HUES6 (cell line): Measurements from ENCODE around the gene PPM1E.

Source experiments
- H3K27ac ChIP-seq: 2 replicates; pipeline ENCODE4 v1.7.0; 2013; ENCODE audit warnings: low read depth, mild to moderate bottlenecking, low read length, inconsistent platforms
- H3K27me3 ChIP-seq: 2 replicates; pipeline ENCODE4 v1.6.1; 2013; ENCODE audit warnings: low read length; ENCODE audit not compliant: control insufficient read depth, insufficient read depth
- H3K36me3 ChIP-seq: 2 replicates; pipeline ENCODE4 v1.6.1; 2013; ENCODE audit warnings: low read length; ENCODE audit not compliant: control insufficient read depth, insufficient read depth
- H3K4me1 ChIP-seq: 2 replicates; pipeline ENCODE4 v1.6.1; 2013; ENCODE audit warnings: low read length; ENCODE audit not compliant: control insufficient read depth, insufficient read depth
- H3K4me3 ChIP-seq: 2 replicates; pipeline ENCODE4 v1.5.1; 2013; ENCODE audit warnings: low read depth, low read length
- H3K9ac ChIP-seq: one replicate; pipeline ENCODE4 v1.6.1; 2013; ENCODE audit warnings: mild to moderate bottlenecking, low read length
- H3K9me3 ChIP-seq: 2 replicates; pipeline ENCODE4 v1.6.1; 2013; ENCODE audit warnings: low read depth, low read length; ENCODE audit not compliant: control insufficient read depth, insufficient read depth

The PPM1E gene

DNA sequence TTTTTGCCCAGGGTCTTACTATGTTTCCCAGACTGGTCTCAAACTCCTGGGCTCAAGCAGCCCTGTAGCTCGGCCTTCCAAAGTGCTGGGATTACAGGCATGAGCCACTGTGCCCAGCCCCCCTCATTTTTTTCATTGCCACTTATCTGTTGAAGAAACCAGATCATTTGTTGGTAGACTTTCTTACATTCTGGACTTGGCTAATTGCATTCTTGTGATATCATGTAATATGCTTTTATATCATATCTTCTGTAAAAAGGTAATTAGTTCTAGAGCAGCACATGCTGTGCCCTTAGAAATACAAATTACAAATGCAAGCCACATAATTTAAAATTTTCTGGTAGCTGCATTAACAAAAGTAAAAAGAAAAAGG, 53.9 kb downstream of the PPM1E start:
- no peaks in the 10 kb centered on the region for H3K4me1 ChIP-seq
- no peak overlapping the region for H3K27ac ChIP-seq
- H3K27me3 ChIP-seq = no peaks in the 10 kb centered on the region
- no peaks in the 10 kb centered on the region for H3K36me3 ChIP-seq
- H3K4me3 ChIP-seq = no peak overlapping the region
- H3K9me3 ChIP-seq = no peaks in the 10 kb centered on the region
- no peak overlapping the region for H3K9ac ChIP-seq

DNA sequence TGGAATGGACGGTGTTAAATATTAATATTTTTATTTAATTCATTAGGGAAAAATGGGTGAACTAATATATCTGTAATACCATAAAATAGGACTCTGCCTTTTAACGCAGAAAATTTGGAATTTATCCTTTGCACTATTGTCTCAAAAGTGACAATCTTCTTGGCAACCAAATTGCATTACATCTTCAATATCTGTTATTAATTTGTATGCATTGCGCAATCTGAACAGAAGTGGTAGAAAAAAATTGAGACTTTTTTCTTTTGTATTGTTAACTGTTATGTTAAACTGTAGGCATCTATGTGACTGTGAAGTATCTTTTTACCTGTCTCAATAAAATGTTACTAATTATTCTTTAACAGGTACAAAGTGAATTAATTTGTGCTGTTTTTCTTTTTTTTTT, 55.6 kb downstream of the PPM1E start:
- H3K4me1 ChIP-seq = no peaks in the 10 kb centered on the region
- no peaks in the 10 kb centered on the region for H3K36me3 ChIP-seq
- H3K9ac ChIP-seq = no peak overlapping the region
- no peak overlapping the region for H3K27ac ChIP-seq
- H3K4me3 ChIP-seq = no peak overlapping the region
- H3K27me3 ChIP-seq = no peaks in the 10 kb centered on the region
- no peaks in the 10 kb centered on the region for H3K9me3 ChIP-seq

DNA sequence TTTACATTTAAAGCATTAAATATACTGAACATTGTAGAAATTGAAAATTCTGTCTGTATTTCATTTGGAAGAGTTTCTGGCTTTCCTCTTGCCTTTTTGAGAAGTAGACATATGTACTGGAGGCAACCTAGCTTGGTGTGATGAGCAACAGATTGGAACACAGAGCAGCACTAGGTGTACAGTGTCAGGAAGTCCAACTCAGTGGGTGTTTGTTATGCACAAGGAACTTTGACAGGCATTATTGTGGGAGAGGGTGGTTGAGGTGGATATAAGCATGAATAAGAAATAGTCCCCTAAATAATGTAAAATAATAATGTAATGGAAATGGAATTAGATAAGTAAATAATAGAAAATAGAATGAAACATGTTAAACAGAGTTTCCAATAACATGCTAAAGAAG, 58.1 kb downstream of the PPM1E start:
- Histone ChIP-seq H3K4me3 (no peak overlapping the region), H3K27ac (no peak overlapping the region), H3K9me3 (no peaks in the 10 kb centered on the region), H3K9ac (no peak overlapping the region), H3K27me3 (no peaks in the 10 kb centered on the region), H3K36me3 (no peaks in the 10 kb centered on the region), H3K4me1 (no peaks in the 10 kb centered on the region)

DNA sequence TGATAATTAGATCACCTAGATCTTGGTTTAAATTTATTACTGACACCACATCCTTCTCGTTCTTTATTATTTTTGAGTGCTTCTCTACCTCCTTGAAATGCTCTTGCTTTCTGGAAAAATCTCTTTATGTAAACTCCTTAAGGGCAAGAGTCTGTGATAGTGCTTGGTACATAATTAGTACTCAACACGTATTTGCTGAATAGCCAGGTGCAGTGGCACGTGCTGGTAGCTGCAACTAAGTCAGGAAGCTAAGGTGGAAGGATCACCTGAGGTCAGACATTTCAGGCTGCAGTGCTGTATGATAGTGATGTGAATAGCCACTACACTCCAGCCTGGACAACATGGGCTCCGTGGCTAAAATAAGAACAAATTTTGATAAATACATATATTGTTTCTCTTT, 63.0 kb downstream of the PPM1E start:
- Histone ChIP-seq H3K9me3 (no peaks in the 10 kb centered on the region), H3K9ac (no peak overlapping the region), H3K27ac (no peak overlapping the region), H3K4me3 (no peak overlapping the region), H3K4me1 (no peaks in the 10 kb centered on the region), H3K27me3 (no peaks in the 10 kb centered on the region), H3K36me3 (no peaks in the 10 kb centered on the region)

DNA sequence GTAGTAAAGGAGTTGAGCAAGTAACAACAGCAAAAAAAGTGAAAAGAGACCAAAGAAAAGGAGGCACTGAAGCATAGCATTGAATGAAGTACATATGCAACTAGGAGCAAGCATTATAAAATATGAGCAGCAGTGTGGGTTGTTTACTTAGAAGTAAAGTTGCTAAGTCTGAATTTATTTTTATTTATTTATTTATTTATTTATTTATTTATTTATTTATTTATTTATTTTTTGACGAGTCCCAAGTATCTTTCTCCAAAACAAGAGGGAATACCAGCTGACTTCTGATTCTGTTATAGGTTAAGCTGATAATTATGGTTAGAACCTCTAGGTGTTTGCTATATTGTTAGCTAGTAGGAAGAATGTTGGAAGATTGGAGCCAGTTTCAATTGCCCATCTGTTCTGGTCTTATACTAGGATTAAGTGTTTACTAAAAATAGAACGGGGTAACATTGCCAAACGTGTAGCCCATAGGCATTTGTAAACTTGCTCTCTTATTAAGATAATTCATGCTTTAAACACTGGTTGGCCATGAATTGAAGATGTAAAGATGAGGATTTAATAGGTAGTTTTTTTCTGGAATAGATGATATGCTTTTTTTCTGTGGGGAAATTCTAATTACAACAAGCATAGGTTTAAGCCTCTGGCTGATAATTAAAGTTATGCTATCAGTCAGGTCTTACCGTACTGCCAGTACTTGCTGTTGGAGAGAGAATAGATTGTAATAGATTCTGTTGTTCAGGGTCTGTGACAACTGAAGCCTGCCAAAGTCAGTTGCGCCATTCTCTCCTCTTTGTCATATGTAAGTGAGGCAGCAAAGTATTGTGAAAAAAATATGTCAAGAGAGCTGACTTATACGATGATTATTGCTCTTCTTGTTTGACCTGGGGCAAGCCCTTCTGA, 66.7 kb downstream of the PPM1E start:
- no peak overlapping the region for H3K4me3 ChIP-seq
- H3K36me3 ChIP-seq = no peaks in the 10 kb centered on the region
- no peaks in the 10 kb centered on the region for H3K4me1 ChIP-seq
- no peaks in the 10 kb centered on the region for H3K27me3 ChIP-seq
- H3K27ac ChIP-seq = no peak overlapping the region
- no peak overlapping the region for H3K9ac ChIP-seq
- no peaks in the 10 kb centered on the region for H3K9me3 ChIP-seq

GRCh38 chr17:58823051-58823525, 67.4 kb downstream of the PPM1E start:
- H3K27ac ChIP-seq = no peak overlapping the region
- H3K36me3 ChIP-seq = no peaks in the 10 kb centered on the region
- no peak overlapping the region for H3K9ac ChIP-seq
- no peaks in the 10 kb centered on the region for H3K4me1 ChIP-seq
- no peak overlapping the region for H3K4me3 ChIP-seq
- H3K9me3 ChIP-seq = no peaks in the 10 kb centered on the region
- H3K27me3 ChIP-seq = no peaks in the 10 kb centered on the region

- Histone ChIP-seq H3K27ac (no peak overlapping the region), H3K36me3 (no peaks in the 10 kb centered on the region), H3K9me3 (no peaks in the 10 kb centered on the region), H3K9ac (no peak overlapping the region), H3K27me3 (no peaks in the 10 kb centered on the region), H3K4me1 (no peaks in the 10 kb centered on the region), H3K4me3 (no peak overlapping the region)
Observed at GRCh38 chr17:58829172-58829637, 73.6 kb downstream of the PPM1E start.

DNA sequence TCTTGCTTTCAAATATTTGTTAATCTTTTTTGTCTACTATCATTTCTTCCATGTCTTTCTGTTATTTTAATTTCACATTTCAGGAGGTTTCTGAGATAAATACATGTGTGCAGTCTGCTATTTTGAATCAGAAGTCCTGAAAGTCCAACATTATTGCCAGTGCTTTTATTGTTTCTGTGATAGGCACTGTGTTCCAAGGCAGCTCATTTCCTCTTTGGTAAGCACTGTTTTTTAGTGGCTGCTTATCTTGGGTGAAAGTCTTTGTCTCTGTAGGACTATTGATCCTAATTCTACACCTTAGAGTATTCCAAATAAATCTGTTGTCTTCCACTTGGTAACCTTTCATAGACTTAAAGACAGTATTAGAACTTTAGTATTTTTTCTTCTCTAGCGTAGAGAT, 76.1 kb downstream of the PPM1E start:
- no peaks in the 10 kb centered on the region for H3K9me3 ChIP-seq
- no peaks in the 10 kb centered on the region for H3K36me3 ChIP-seq
- H3K27ac ChIP-seq = no peak overlapping the region
- no peak overlapping the region for H3K9ac ChIP-seq
- no peak overlapping the region for H3K4me3 ChIP-seq
- no peaks in the 10 kb centered on the region for H3K4me1 ChIP-seq
- no peaks in the 10 kb centered on the region for H3K27me3 ChIP-seq

DNA sequence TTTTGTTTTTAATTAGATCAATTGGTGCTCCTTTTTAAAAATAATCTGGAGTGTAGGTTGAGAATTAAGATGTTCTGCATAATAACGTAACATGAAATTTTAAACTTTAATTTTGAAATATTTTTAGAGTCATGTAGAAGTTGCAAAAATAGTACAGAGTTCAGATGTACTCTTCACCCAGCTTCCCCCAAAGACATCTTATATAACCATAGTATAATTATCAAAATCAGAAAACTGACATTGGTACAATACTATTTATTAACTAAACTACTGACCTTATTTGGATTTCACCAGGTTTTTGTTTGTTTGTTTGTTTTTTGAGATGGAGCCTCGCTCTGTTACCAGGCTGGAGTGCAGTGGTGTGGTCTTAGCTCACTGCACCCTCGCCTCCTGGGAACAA, 76.9 kb downstream of the PPM1E start:
- Histone ChIP-seq H3K4me3 (no peak overlapping the region), H3K27me3 (no peaks in the 10 kb centered on the region), H3K4me1 (no peaks in the 10 kb centered on the region), H3K9me3 (no peaks in the 10 kb centered on the region), H3K36me3 (no peaks in the 10 kb centered on the region), H3K9ac (no peak overlapping the region), H3K27ac (no peak overlapping the region)

- Histone ChIP-seq H3K9ac (no peak overlapping the region), H3K36me3 (no peaks in the 10 kb centered on the region), H3K9me3 (no peaks in the 10 kb centered on the region), H3K4me1 (no peaks in the 10 kb centered on the region), H3K27ac (no peak overlapping the region), H3K4me3 (no peak overlapping the region), H3K27me3 (no peaks in the 10 kb centered on the region)
Observed at GRCh38 chr17:58837699-58838098, 82.0 kb downstream of the PPM1E start.

- no peak overlapping the region for H3K4me3 ChIP-seq
- H3K36me3 ChIP-seq = no peaks in the 10 kb centered on the region
- H3K9ac ChIP-seq = no peak overlapping the region
- no peak overlapping the region for H3K27ac ChIP-seq
- no peaks in the 10 kb centered on the region for H3K27me3 ChIP-seq
- no peaks in the 10 kb centered on the region for H3K4me1 ChIP-seq
- no peaks in the 10 kb centered on the region for H3K9me3 ChIP-seq
Observed at GRCh38 chr17:58840820-58841612, 85.4 kb downstream of the PPM1E start.
